Superior temporal gyrus (tissue), 1 donor: ENCODE measurements around the gene SH2B3.
"Not testable (repeated sequence)": the region's sequence is repeated elsewhere in the genome, so short reads cannot be mapped to it uniquely, and the experiment has no call there.

ENCODE experiments used
- DNase-seq: peaks from one replicate; pipeline ENCODE4 v3.0.0-alpha.2; 2016; ENCODE audit errors: extremely low spot score

The SH2B3 gene

GRCh38 chr12:111386885-111387284 is 18.8 kb upstream of the SH2B3 start:
- DNase-seq = no peak

GRCh38 chr12:111387747-111388323 is 17.9 kb upstream of the SH2B3 start:
- no peak for DNase-seq

- no peak for DNase-seq
Observed at GRCh38 chr12:111389635-111390034, 16.1 kb upstream of the SH2B3 start.

GRCh38 chr12:111390910-111391309 is 14.8 kb upstream of the SH2B3 start:
- DNase-seq = no peak

GRCh38 chr12:111393700-111394300 is 11.9 kb upstream of the SH2B3 start:
- DNase-seq = no peak

DNA sequence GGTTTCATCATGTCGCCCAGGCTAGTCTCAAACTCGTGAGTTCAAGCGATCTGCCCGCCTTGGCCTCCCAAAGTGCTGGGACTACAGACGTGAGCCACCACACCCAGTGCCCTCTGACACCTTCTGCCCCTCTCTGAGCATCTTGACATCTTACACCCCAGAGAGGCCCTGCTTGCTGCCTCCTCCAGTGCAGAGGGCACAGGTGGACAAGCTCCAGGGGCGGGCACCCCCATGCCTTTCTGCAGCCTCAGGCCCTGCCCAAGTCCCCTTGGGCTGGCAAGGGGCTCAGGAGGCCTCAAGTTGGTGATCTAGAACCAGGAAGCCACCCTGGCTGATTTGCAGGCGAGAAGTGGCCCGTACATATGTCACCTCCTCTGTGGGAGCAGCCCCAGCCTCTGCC is 11.2 kb upstream of the SH2B3 start:
- DNase-seq = no peak

GRCh38 chr12:111395336-111396187 is 10.2 kb upstream of the SH2B3 start:
- no peak for DNase-seq

- DNase-seq = not testable (repeated sequence)
Observed at GRCh38 chr12:111396271-111396670, 9.5 kb upstream of the SH2B3 start.

GRCh38 chr12:111396726-111397445 is 8.8 kb upstream of the SH2B3 start:
- DNase-seq = peak; percentile 85

DNA sequence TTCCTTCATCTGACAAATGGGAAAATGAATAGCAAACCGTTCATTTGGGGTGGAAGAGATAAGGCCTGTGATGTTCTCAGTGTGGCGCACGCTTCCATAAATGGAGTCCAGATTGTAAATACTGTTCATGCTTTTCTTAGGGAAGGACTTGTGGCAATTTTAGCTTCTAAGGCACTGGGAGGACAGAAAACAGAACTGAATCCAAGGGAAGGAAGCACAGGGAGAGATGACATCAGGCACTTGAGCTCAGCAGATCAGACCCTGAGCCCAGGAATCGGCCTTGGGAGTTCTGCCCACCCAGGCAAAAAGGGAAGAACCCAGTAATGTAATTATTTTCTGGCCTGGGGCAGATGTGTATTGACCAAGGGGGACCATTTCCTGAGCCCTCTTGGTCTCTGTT is 7.2 kb upstream of the SH2B3 start:
- DNase-seq = no peak

- DNase-seq = not testable (repeated sequence)
Observed at GRCh38 chr12:111399741-111400404, 5.8 kb upstream of the SH2B3 start.

GRCh38 chr12:111401167-111401605 is 4.5 kb upstream of the SH2B3 start:
- no peak for DNase-seq

- DNase-seq = not testable (repeated sequence)
Observed at GRCh38 chr12:111402490-111402824, 3.3 kb upstream of the SH2B3 start.

DNA sequence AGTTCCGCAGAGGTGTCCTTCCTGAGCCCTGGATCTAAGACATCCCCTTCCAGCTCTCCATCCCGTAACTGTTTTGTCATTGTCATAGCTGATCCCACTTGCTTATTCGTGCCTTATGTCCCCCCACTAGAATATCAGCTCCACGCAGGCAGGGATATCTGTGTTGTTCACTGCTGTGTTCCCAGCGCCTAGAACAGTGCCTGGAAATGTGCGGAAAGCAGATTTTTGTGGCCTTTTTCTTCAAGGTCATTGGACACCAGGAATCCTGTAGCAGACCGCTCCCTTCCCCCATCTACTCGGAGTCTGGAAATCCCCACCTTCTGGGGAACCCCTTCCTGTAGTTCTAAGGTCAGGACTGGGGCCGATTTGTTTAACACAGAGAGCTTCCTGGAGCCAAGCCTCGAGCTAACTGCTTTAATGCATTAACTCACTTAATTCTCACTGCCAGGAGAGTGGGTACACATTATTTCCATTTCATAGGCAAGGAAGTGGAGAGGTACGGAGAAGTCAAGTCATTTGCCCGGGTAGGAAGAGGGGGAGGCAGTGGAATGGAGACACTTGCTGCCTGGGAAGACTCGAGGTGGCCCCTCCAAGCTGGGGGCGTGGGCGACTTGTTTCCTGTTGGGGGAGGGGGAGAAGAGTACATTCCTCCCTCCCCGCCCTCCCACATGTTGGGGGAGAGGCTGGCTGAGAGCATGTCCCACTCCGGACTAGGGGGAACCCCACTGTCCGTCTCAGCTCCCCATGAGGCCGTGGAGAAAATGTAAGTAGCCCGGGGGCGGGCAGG is 1.2 kb upstream of the SH2B3 start:
- DNase-seq = no peak

DNA sequence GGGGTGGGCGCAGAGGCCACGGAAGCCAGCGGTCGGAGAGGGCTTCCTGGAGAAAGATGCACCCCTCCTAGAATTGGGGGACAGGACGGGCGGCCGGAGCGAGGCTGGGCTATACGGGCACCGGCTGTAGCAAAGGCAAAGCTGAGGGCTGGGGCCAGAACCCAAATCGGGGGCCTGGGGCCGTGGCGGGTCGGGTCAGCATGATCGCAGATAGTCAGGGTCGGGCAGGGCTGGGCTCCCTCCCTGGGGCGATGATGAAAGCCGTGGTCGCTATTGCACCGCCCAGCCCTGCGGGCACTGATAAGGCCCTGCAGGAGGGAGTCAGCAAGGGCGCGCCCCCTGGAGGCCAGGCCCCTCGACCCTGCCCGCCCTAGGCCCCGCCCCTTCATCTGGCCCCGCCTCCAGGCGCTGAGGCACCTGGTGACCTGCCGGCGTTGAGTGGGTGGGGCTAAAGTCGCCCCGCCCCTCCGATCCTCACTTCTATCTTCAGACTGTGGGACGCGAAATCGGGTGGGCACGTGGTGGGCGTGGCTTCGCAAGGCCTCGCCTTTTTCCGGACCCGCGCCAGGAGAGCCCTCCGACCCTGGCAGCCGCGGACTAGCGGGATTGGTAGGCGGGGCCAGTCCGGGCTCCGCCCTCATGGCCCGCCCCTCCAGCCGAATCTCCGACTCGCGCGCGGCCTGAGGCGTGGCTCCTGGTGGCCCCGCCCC is 419 bp upstream of the SH2B3 start:
- peak; percentile 83 for DNase-seq

GRCh38 chr12:111406474-111407376 is 1.0 kb downstream of the SH2B3 start:
- no peak for DNase-seq

DNA sequence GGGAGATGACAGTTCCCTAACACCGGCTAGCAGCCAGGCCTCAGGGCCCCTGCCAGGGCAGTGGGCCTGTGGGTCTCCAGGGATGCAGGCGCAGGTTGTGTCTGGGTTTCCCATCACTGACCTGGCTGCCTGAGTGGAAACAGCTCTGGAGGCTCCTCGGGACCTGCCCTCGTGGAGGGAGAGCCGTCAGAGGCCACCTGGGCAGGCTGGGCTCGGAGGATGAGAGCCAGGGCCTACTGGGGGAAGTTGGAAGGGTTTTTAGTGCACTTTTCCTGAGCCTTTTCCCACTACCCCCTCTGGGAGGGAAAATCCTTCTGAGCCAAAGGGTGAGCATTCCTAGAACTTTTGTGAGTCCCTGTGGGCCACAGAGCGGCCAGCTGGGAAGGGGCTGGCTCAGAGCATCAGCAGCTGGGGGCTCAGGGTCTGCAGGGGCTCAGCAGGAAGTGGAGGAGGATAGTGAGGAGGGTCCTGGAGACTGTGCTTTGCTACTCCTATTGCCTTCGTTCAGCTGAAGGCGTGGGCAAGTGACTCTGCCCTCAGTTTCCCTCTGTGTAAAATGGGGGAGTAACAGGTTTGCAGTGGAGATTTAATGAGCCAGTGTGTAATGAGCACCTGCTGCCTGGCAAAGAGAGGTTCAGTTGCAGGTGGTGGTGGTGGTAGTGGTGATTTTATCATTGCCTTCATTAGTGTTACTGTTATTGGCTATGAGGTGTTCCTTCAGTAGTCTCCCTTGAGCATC is 1.8 kb downstream of the SH2B3 start:
- no peak for DNase-seq

- no peak for DNase-seq
Observed at GRCh38 chr12:111408116-111408440, 2.4 kb downstream of the SH2B3 start.
